K562 (cell line): ENCODE data around the gene SIX6. TPM values are rescaled to one million over a fixed set of nuclear protein-coding genes. Genes with fewer than 3 reads are reported as not detected.

ENCODE experiments used
- ATAC-seq: fragments of 200-7000 bp; cut with Tn5 transposase; 3 replicates; pipeline ENCODE4 v1.9.1; 2020; ENCODE audit warnings: moderate library complexity
- BruUV-seq: library from RNA; stranded (reverse); fragments of 400-500 nt; replicated peaks from 2 replicates; lab custom pipeline; 2021; lab: Mats Ljungman, UMichigan
- CTCF ChIA-PET: fragments of 300-600 bp; formaldehyde crosslinking; extraction: SDS; loops from one replicate; lab custom pipeline; 2021; ENCODE audit warnings: low intra/inter-chr PET ratio; lab: Yijun Ruan, JAX
- POLR2A ChIA-PET: fragments of 300-600, 350-650 bp; sonication (Branson Sonifier 250); formaldehyde crosslinking; extraction: SDS; loops from one replicate; lab custom pipeline; 2021; ENCODE audit warnings: antibody characterized with exemption, inconsistent platforms; lab: Yijun Ruan, JAX
- DNase-seq, 4 experiments: peaks; one replicate each; pipeline versions ENCODE4 v3.0.0 to v3.0.0-alpha.2; 2011 to 2018; ENCODE audit warnings: low spot score in 3 of 4, mixed read lengths in 3 of 4; ENCODE audit errors: extremely low read depth in 1 of 4
- FAIRE-seq: peaks from 2 replicates; lab custom pipeline; 2011; peaks lifted over from hg19 to GRCh38; lab: Jason Lieb, UNC
- H2AFZ ChIP-seq: 2 replicates; pipeline ENCODE4 v1.6.0; 2011; ENCODE audit warnings: low read depth, low read length, control low read depth, inconsistent platforms
- H3K27ac ChIP-seq: fragments of 200-600 bp; 3 replicates; pipeline ENCODE4 v1.8.0; 2011; ENCODE audit warnings: low read depth, mild to moderate bottlenecking, control low read depth, inconsistent platforms, low read length, moderate library complexity, mixed read lengths; ENCODE audit errors: extremely low read depth
- H3K27me3 ChIP-seq, 2 experiments: fragments of 300-600 bp in 1 of 2; 2 replicates in 1 of 2; 3 replicates in 1 of 2; pipeline versions ENCODE4 v1.6.0 to v1.8.0; 2011; ENCODE audit warnings: inconsistent platforms in 2 of 2, low read length in 2 of 2, mild to moderate bottlenecking in 1 of 2, mixed read lengths in 1 of 2, moderate library complexity in 1 of 2; ENCODE audit not compliant: control insufficient read depth in 2 of 2, insufficient read depth in 2 of 2
- H3K36me3 ChIP-seq: fragments of 300-600 bp; 3 replicates; pipeline ENCODE4 v1.8.0; 2011; ENCODE audit warnings: mild to moderate bottlenecking, low read length, inconsistent platforms; ENCODE audit not compliant: control insufficient read depth, insufficient read depth
- H3K4me1 ChIP-seq, 2 experiments: fragments of 200-600 bp in 1 of 2; replicated peaks in 1 of 2; 2 replicates in 1 of 2; 3 replicates in 1 of 2; pipeline versions ENCODE4 v1.5.1 to v1.8.0; 2011; ENCODE audit warnings: inconsistent platforms in 2 of 2, low read length in 2 of 2, mild to moderate bottlenecking in 1 of 2, mixed read lengths in 1 of 2, moderate library complexity in 1 of 2; ENCODE audit not compliant: control insufficient read depth in 2 of 2, insufficient read depth in 2 of 2
- H3K4me2 ChIP-seq: 2 replicates; pipeline ENCODE4 v1.6.1; 2011; ENCODE audit warnings: low read length, control low read depth, inconsistent platforms, mixed read lengths; ENCODE audit not compliant: insufficient read depth
- H3K4me3 ChIP-seq: fragments of 200-600 bp; sonication (generic), shearing (Covaris generic); 2 replicates; pipeline ENCODE4 v1.5.1; 2016; ENCODE audit warnings: control low read depth, inconsistent platforms
- H3K79me2 ChIP-seq: fragments of 200-600 bp; 3 replicates; pipeline ENCODE4 v1.8.0; 2011; ENCODE audit warnings: low read length, inconsistent platforms; ENCODE audit not compliant: control insufficient read depth, insufficient read depth
- H3K9ac ChIP-seq, 2 experiments: 2 replicates each; pipeline versions ENCODE4 v1.6.0 to v1.6.1; 2011; ENCODE audit warnings: low read depth in 2 of 2, low read length in 2 of 2, control low read depth in 1 of 2, inconsistent platforms in 1 of 2, mild to moderate bottlenecking in 1 of 2, mixed read lengths in 1 of 2; ENCODE audit not compliant: insufficient read depth in 1 of 2
- H3K9me1 ChIP-seq: one replicate; pipeline ENCODE4 v1.6.0; 2011; ENCODE audit warnings: inconsistent platforms, mild to moderate bottlenecking, low read length, moderate library complexity; ENCODE audit not compliant: control insufficient read depth, insufficient read depth
- H3K9me3 ChIP-seq: replicated peaks from 2 replicates; pipeline ENCODE4 v1.5.1; 2011; ENCODE audit warnings: low read depth, low read length, inconsistent platforms; ENCODE audit not compliant: control insufficient read depth, insufficient read depth
- H4K20me1 ChIP-seq: replicated peaks from 2 replicates; pipeline ENCODE4 v1.6.1; 2011; ENCODE audit warnings: low read length, inconsistent platforms, mixed read lengths; ENCODE audit not compliant: control insufficient read depth, insufficient read depth
- ARID2 ChIP-seq: fragments of 450-650 bp; IDR thresholded peaks from 2 replicates; pipeline ENCODE4 v1.6.1; 2017; ENCODE audit warnings: antibody characterized with exemption, mild to moderate bottlenecking
- BMI1 ChIP-seq: fragments of 150-350 bp; IDR thresholded peaks from 2 replicates; pipeline ENCODE4 v1.6.1; 2014; ENCODE audit warnings: low read length
- CHD4 ChIP-seq: fragments of 200-600 bp; sonication (generic); IDR thresholded peaks from 3 replicates; pipeline ENCODE4 v1.6.1; 2012; ENCODE audit warnings: low read depth, mild to moderate bottlenecking, mixed read lengths, low read length, inconsistent platforms; ENCODE audit not compliant: insufficient read depth, insufficient replicate concordance, poor library complexity, severe bottlenecking
- FIP1L1 ChIP-seq: fragments of 200-400 bp; formaldehyde crosslinking; IDR thresholded peaks from 2 replicates; pipeline ENCODE4 v1.6.1; 2018; ENCODE audit warnings: mild to moderate bottlenecking, low read depth, low read length; ENCODE audit not compliant: poor library complexity, severe bottlenecking
- KAT8 ChIP-seq: fragments of 450-650 bp; IDR thresholded peaks from 2 replicates; pipeline ENCODE4 v1.6.1; 2016; ENCODE audit warnings: low read depth, mild to moderate bottlenecking
- POLR2AphosphoS5 ChIP-seq: IDR thresholded peaks from 2 replicates; pipeline ENCODE4 v1.6.1; 2011; ENCODE audit warnings: mild to moderate bottlenecking, low read depth, low read length, moderate library complexity; ENCODE audit not compliant: control insufficient read depth, insufficient read depth
- RBM14 ChIP-seq: fragments of 200-400 bp; formaldehyde crosslinking; IDR thresholded peaks from 2 replicates; pipeline ENCODE4 v1.6.1; 2018; ENCODE audit warnings: low read depth, mild to moderate bottlenecking, low read length, moderate library complexity, borderline replicate concordance; ENCODE audit not compliant: insufficient read depth
- TARDBP ChIP-seq: fragments of 450-650 bp; IDR thresholded peaks from 2 replicates; pipeline ENCODE4 v1.6.1; 2016
- ZEB2 ChIP-seq: fragments of 450-650 bp; IDR thresholded peaks from 2 replicates; pipeline ENCODE4 v1.6.1; 2016
- ZSCAN32 ChIP-seq: fragments of 450-650 bp; formaldehyde crosslinking; IDR thresholded peaks from 2 replicates; pipeline ENCODE4 v1.4.0; 2020; ENCODE audit warnings: mild to moderate bottlenecking, moderate library complexity
- WGBS: fragments of 100-300 bp; shearing (Covaris generic); methylation state at CpG from one replicate; pipeline ENCODE4 v1.1.6; 2016; ENCODE audit warnings: low coverage, mixed read lengths; ENCODE audit not compliant: insufficient coverage; ENCODE audit errors: missing lambda C conversion rate; 5-methylcytosine and 5-hydroxymethylcytosine counted together
- in situ Hi-C: fragments of 300-500 bp; cut with MboI; formaldehyde crosslinking; loops from 4 replicates; pipeline ENCODE4 v1.15.0; 2018; ENCODE audit warnings: inconsistent platforms, mixed read lengths
- intact Hi-C: fragments of 100-400 bp; cut with micrococcal nuclease; formaldehyde crosslinking; loops from 2 replicates; pipeline ENCODE4 v1.14.2; 2022
- polyA plus RNA-seq, 8 experiments: library from polyadenylated mRNA; depleted of rRNA in 4 of 8; stranded (reverse) in 5 of 8; unstranded in 3 of 8; fragments of >200 nt; fragmentation: Nextera tagmentation in 2 of 8; fragmentation: Illumina TruSeq in 1 of 8; extraction: Ambion mirVana in 2 of 8; extraction: Trizol in 1 of 8; gene quantifications; 2 replicates each; pipeline versions ENCODE4 v1.2.1 to v1.2.3, GENCODE V29; 2011 to 2014; ENCODE audit warnings: inconsistent platforms in 1 of 8, missing spikeins in 1 of 8
- total RNA-seq, 7 experiments: library from RNA; depleted of rRNA in 6 of 7; stranded (reverse); fragments of >200 nt in 6 of 7; fragmentation: Illumina TruSeq in 2 of 7; extraction: Trizol in 2 of 7; gene quantifications; 2 replicates each; pipeline versions ENCODE4 v1.2.1 to v1.2.3, GENCODE V29; 2011 to 2021; ENCODE audit warnings: low replicate concordance in 1 of 7
- TF ChIP-seq, protein P1 (sequence below): IDR thresholded peaks from 3 replicates; pipeline ENCODE4 v1.6.1; 2011; ENCODE audit warnings: borderline replicate concordance, mild to moderate bottlenecking; ENCODE audit not compliant: insufficient read length, insufficient read depth
- TF ChIP-seq, protein P2 (sequence below): sonication (generic); formaldehyde crosslinking; IDR thresholded peaks from 2 replicates; pipeline ENCODE4 v1.9.0; 2022; ENCODE audit warnings: mild to moderate bottlenecking, missing genetic modification reagents
- TF ChIP-seq, protein P3 (sequence below): fragments of 450-650 bp; IDR thresholded peaks from 2 replicates; pipeline ENCODE4 v1.6.1; 2017; ENCODE audit warnings: mild to moderate bottlenecking, moderate library complexity

SIX6 gene
- total and polyA plus RNA-seq, 9 of the 15 experiments (the other 6 are each of a cell fraction or from before 2014, with no cell fraction given) = not detected

DNA sequence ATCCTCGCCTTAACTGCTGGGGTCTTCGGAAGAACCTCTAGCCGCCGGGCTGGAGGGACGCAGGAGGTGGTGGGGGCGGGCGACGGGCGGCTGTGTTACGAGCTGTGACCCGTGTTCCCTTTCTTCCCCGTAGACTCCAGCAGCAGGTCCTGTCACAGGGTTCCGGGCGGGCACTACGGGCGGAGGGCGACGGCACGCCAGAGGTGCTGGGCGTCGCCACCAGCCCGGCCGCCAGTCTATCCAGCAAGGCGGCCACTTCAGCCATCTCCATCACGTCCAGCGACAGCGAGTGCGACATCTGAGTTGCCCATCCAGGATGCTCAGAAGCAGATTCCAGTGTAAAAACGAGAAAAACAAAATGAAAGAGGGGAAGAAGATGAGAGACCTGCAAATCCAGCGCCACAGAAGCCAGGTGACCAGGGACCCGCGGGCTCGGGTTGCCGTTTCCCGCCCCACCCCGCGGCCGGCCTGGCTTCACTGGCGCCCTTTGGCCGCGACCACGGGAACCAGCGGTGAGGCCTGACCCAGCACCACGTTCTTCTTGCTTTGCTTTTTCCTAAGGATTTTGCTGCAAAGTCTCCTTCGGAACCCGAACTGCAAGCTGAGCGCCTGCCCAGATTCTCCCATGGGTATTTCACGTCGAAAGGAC is 2.1 kb downstream of the SIX6 start:
- Histone ChIP-seq H3K9me3 (no peaks in the 10 kb centered on the region), H3K4me3 (no peak overlapping the region), H3K4me2 (no peak overlapping the region), H2AFZ (no peak overlapping the region), H3K79me2 (no peaks in the 10 kb centered on the region), H3K9me1 (no peaks in the 10 kb centered on the region), H4K20me1 (no peaks in the 10 kb centered on the region), H3K4me1 (peaks cover 0 to 23% of the 10 kb centered on the region in 2 experiments; a peak in 1 of 5 replicates), H3K27ac (no peak overlapping the region), H3K27me3 (peaks cover 22 to 53% of the 10 kb centered on the region in 2 experiments; a peak in 3 of 5 replicates), H3K36me3 (no peaks in the 10 kb centered on the region), H3K9ac (no peak overlapping the region)
- intact Hi-C loops = no loop called here
- in situ Hi-C loops = no loop called here
- no peak for DNase-seq
- no TSS peak for BruUV-seq
- no peak for ATAC-seq
- CTCF ChIA-PET = no interaction called here
- POLR2A ChIA-PET = no interaction called here
- TF ChIP-seq ARID2 (no peak), RBM14 (no peak), CHD4 (no peak), POLR2AphosphoS5 (no peak), KAT8 (no peak), BMI1 (no peak), FIP1L1 (no peak), ZEB2 (no peak), TARDBP (no peak), ZSCAN32 (no peak)
- TF ChIP-seq, protein P1, sequence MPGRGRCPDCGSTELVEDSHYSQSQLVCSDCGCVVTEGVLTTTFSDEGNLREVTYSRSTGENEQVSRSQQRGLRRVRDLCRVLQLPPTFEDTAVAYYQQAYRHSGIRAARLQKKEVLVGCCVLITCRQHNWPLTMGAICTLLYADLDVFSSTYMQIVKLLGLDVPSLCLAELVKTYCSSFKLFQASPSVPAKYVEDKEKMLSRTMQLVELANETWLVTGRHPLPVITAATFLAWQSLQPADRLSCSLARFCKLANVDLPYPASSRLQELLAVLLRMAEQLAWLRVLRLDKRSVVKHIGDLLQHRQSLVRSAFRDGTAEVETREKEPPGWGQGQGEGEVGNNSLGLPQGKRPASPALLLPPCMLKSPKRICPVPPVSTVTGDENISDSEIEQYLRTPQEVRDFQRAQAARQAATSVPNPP = no peak
- TF ChIP-seq, protein P2, sequence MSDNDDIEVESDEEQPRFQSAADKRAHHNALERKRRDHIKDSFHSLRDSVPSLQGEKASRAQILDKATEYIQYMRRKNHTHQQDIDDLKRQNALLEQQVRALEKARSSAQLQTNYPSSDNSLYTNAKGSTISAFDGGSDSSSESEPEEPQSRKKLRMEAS (CRISPR knock-in tag) = no peak
- TF ChIP-seq, protein P3, sequence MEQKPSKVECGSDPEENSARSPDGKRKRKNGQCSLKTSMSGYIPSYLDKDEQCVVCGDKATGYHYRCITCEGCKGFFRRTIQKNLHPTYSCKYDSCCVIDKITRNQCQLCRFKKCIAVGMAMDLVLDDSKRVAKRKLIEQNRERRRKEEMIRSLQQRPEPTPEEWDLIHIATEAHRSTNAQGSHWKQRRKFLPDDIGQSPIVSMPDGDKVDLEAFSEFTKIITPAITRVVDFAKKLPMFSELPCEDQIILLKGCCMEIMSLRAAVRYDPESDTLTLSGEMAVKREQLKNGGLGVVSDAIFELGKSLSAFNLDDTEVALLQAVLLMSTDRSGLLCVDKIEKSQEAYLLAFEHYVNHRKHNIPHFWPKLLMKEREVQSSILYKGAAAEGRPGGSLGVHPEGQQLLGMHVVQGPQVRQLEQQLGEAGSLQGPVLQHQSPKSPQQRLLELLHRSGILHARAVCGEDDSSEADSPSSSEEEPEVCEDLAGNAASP = no peak
- FAIRE-seq = no peak
- WGBS = 2% methylated on average over 19 of the region's 49 CpGs
